Measurements from ENCODE around the gene MANBA.

The MANBA gene

DNA sequence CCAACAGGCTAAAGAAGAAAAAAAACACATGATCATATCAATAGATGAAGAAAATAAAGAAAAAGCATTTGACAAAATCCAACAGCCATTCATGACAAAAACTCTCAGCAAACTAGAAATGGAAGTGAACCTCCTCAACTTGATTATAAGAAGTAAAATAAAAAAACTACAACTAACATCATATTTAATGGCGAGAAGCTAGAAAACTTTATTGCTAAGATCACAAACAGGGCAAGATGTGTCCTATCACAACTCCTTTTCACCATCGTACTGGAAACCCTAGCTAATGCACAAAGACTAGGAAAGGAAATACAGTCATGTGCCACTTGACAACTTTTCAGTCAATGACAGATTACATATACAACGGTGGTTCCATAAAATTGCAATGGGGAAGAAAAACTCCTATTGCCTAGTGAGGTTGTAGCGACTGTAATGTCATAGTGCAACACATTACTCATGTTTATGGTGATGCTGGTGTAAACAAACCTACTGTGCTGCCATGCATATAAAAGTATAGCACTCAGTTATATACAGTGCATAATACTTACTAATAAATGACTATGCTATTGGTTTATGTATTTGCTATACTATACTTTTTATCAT, 12.1 kb upstream of the MANBA start:
- Histone ChIP-seq H3K18ac (ENCODE audit: low read depth in 1 of 2, low read length in 2 of 2) (no peak overlapping the region), H2AFZ (ENCODE audit: low read depth, low read length) (no peak overlapping the region), H3K4me1 (ENCODE audit: control insufficient read depth, insufficient read depth, low read depth, low read length) (no peaks in the 10 kb centered on the region), H2AK5ac (ENCODE audit: low read length, severe bottlenecking) (no peak overlapping the region), H2BK5ac (ENCODE audit: low read depth, low read length, poor library complexity, severe bottlenecking) (no peak overlapping the region), H4K91ac (ENCODE audit: low read length) (no peak overlapping the region), H3K9ac (ENCODE audit: low read length) (no peak overlapping the region), H2BK120ac (ENCODE audit: low read depth, low read length) (no peak overlapping the region), H3K14ac (ENCODE audit: low read length in 2 of 2) (no peak overlapping the region), H2BK12ac (ENCODE audit: low read length in 2 of 2) (no peak overlapping the region), H3K4ac (ENCODE audit: low read depth in 1 of 2, low read length in 2 of 2) (no peak overlapping the region), H3K27ac (ENCODE audit: low read length, poor library complexity, severe bottlenecking) (no peak overlapping the region), H2BK15ac (ENCODE audit: low read depth, poor library complexity, severe bottlenecking) (no peak overlapping the region), H3K27me3 (ENCODE audit: control insufficient read depth in 1 of 2, insufficient read depth in 1 of 2, low read length in 2 of 2) (no peaks in the 10 kb centered on the region), H3K9me3 (ENCODE audit: control insufficient read depth, low read length) (no peaks in the 10 kb centered on the region), H4K8ac (ENCODE audit: low read length) (no peak overlapping the region), H3K4me2 (ENCODE audit: low read length, poor library complexity, severe bottlenecking) (no peak overlapping the region), H3K23ac (ENCODE audit: low read length in 2 of 2) (no peak overlapping the region), H3K79me1 (replicated peaks; ENCODE audit: low read length, poor library complexity, severe bottlenecking) (no peaks in the 10 kb centered on the region), H3K4me3 (ENCODE audit: insufficient read depth in 1 of 2, low read depth in 1 of 2, low read length in 2 of 2) (no peak overlapping the region), H3K36me3 (ENCODE audit: control insufficient read depth in 1 of 2, insufficient read depth in 2 of 2, low read depth in 1 of 2, low read length in 2 of 2) (no peaks in the 10 kb centered on the region)
- 100% methylated on average over 1 of the region's 4 CpGs for WGBS
- peak; percentile 55 for DNase-seq

DNA sequence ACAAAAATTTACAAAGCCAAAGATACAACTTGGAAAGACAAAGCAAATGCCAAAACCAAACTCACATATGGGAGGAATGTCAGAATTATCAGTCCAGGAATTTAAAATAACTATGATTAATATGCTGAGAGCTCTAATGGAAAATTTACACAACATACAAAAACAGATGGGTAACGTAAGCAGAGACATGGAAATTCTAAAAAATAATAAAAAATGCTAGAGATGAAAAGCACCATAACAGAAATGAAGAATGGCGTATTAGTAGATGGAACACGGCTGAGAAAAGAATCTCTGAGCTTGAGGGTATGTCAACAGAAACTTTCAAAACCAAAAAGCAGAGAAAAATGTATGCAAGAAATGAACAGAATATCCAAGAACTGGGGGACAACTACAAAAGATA, 4.1 kb upstream of the MANBA start:
- Histone ChIP-seq H3K4me1 (ENCODE audit: control insufficient read depth, insufficient read depth, low read depth, low read length) (peaks cover 2% of the 10 kb centered on the region), H2BK5ac (ENCODE audit: low read depth, low read length, poor library complexity, severe bottlenecking) (no peak overlapping the region), H3K9me3 (ENCODE audit: control insufficient read depth, low read length) (no peaks in the 10 kb centered on the region), H3K23ac (ENCODE audit: low read length in 2 of 2) (no peak overlapping the region), H3K4ac (ENCODE audit: low read depth in 1 of 2, low read length in 2 of 2) (no peak overlapping the region), H2AFZ (ENCODE audit: low read depth, low read length) (no peak overlapping the region), H2AK5ac (ENCODE audit: low read length, severe bottlenecking) (no peak overlapping the region), H4K8ac (ENCODE audit: low read length) (no peak overlapping the region), H3K9ac (ENCODE audit: low read length) (no peak overlapping the region), H2BK12ac (ENCODE audit: low read length in 2 of 2) (no peak overlapping the region), H2BK120ac (ENCODE audit: low read depth, low read length) (no peak overlapping the region), H3K36me3 (ENCODE audit: control insufficient read depth in 1 of 2, insufficient read depth in 2 of 2, low read depth in 1 of 2, low read length in 2 of 2) (no peaks in the 10 kb centered on the region), H3K4me2 (ENCODE audit: low read length, poor library complexity, severe bottlenecking) (no peak overlapping the region), H3K4me3 (ENCODE audit: insufficient read depth in 1 of 2, low read depth in 1 of 2, low read length in 2 of 2) (no peak overlapping the region), H3K18ac (ENCODE audit: low read depth in 1 of 2, low read length in 2 of 2) (no peak overlapping the region), H3K79me1 (replicated peaks; ENCODE audit: low read length, poor library complexity, severe bottlenecking) (peaks cover 2% of the 10 kb centered on the region), H3K27me3 (ENCODE audit: control insufficient read depth in 1 of 2, insufficient read depth in 1 of 2, low read length in 2 of 2) (no peaks in the 10 kb centered on the region), H3K14ac (ENCODE audit: low read length in 2 of 2) (no peak overlapping the region), H4K91ac (ENCODE audit: low read length) (no peak overlapping the region), H2BK15ac (ENCODE audit: low read depth, poor library complexity, severe bottlenecking) (no peak overlapping the region), H3K27ac (ENCODE audit: low read length, poor library complexity, severe bottlenecking) (no peak overlapping the region)
- WGBS: 100% methylated on average over 2 of the region's 3 CpGs
- DNase-seq: no peak

DNA sequence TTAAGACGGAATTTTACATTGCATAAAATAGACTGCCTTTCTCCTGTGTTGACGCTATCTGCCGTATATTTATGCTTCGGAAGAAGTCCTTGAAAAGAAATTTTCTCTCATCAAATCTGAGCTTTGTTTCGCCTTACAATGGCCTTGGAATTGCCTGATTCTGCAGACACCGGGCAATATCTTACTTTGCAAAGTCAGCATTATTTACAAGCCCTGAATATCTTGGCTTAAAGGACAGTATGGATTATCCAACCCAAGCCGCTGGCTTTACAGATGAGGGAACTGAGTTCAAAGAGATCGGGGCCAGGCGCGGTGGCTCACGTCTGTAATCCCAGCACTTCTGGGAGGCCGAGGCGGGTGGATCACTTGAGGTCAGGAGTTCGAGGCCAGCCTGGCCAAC, 1.1 kb upstream of the MANBA start:
- H2BK12ac ChIP-seq (ENCODE audit: low read length in 2 of 2): no peak overlapping the region
- no peak overlapping the region for H4K8ac ChIP-seq (ENCODE audit: low read length)
- H2AFZ ChIP-seq (ENCODE audit: low read depth, low read length): no peak overlapping the region
- H3K36me3 ChIP-seq (ENCODE audit: control insufficient read depth in 1 of 2, insufficient read depth in 2 of 2, low read depth in 1 of 2, low read length in 2 of 2): no peaks in the 10 kb centered on the region
- H3K27me3 ChIP-seq (ENCODE audit: control insufficient read depth in 1 of 2, insufficient read depth in 1 of 2, low read length in 2 of 2): no peaks in the 10 kb centered on the region
- H3K4me1 ChIP-seq (ENCODE audit: control insufficient read depth, insufficient read depth, low read depth, low read length): peaks cover 3% of the 10 kb centered on the region
- H3K79me1 ChIP-seq (replicated peaks; ENCODE audit: low read length, poor library complexity, severe bottlenecking): peaks cover 9% of the 10 kb centered on the region
- peak overlapping the region; percentile 95 for H3K9ac ChIP-seq (ENCODE audit: low read length)
- H2BK5ac ChIP-seq (ENCODE audit: low read depth, low read length, poor library complexity, severe bottlenecking): no peak overlapping the region
- no peak overlapping the region for H3K18ac ChIP-seq (ENCODE audit: low read depth in 1 of 2, low read length in 2 of 2)
- no peak overlapping the region for H2AK5ac ChIP-seq (ENCODE audit: low read length, severe bottlenecking)
- H3K4me3 ChIP-seq (ENCODE audit: insufficient read depth in 1 of 2, low read depth in 1 of 2, low read length in 2 of 2): peak overlapping the region in 1 of 2 experiments; percentile 94
- H3K27ac ChIP-seq (ENCODE audit: low read length, poor library complexity, severe bottlenecking): no peak overlapping the region
- no peak overlapping the region for H3K23ac ChIP-seq (ENCODE audit: low read length in 2 of 2)
- 90% methylated on average over 14 of the region's 14 CpGs for WGBS
- H3K9me3 ChIP-seq (ENCODE audit: control insufficient read depth, low read length): no peaks in the 10 kb centered on the region
- no peak overlapping the region for H2BK15ac ChIP-seq (ENCODE audit: low read depth, poor library complexity, severe bottlenecking)
- H3K4me2 ChIP-seq (ENCODE audit: low read length, poor library complexity, severe bottlenecking): no peak overlapping the region
- H2BK120ac ChIP-seq (ENCODE audit: low read depth, low read length): no peak overlapping the region
- no peak for DNase-seq
- H3K14ac ChIP-seq (ENCODE audit: low read length in 2 of 2): no peak overlapping the region
- no peak overlapping the region for H4K91ac ChIP-seq (ENCODE audit: low read length)
- H3K4ac ChIP-seq (ENCODE audit: low read depth in 1 of 2, low read length in 2 of 2): no peak overlapping the region

DNA sequence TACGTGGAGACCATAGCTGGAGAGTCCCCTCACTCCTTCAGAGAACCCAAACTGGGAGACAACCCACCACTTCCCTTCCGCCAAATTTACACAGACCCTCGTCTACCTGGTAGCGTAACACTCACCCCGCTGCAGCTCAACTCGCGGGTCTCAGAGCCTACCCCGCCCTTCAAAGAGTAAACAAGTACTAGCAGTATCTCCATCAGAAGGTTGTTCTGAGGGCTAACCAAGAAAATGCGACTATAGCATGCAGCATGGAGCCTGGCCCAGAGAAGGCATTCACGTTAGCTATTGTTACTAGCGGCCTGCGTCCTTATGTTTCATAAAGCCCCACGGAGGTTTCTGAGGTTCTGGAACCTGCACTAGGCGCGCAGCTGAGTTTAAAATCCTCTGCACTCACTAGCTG, 531 bp upstream of the MANBA start:
- no peak overlapping the region for H2AK5ac ChIP-seq (ENCODE audit: low read length, severe bottlenecking)
- H3K23ac ChIP-seq (ENCODE audit: low read length in 2 of 2): no peak overlapping the region
- H2BK15ac ChIP-seq (ENCODE audit: low read depth, poor library complexity, severe bottlenecking): no peak overlapping the region
- 11% methylated on average over 15 of the region's 15 CpGs for WGBS
- H2BK5ac ChIP-seq (ENCODE audit: low read depth, low read length, poor library complexity, severe bottlenecking): no peak overlapping the region
- H3K36me3 ChIP-seq (ENCODE audit: control insufficient read depth in 1 of 2, insufficient read depth in 2 of 2, low read depth in 1 of 2, low read length in 2 of 2): no peaks in the 10 kb centered on the region
- H3K9me3 ChIP-seq (ENCODE audit: control insufficient read depth, low read length): no peaks in the 10 kb centered on the region
- peak overlapping the region; percentile 70 to 94 for H3K4me3 ChIP-seq (ENCODE audit: insufficient read depth in 1 of 2, low read depth in 1 of 2, low read length in 2 of 2)
- peaks cover 3% of the 10 kb centered on the region for H3K4me1 ChIP-seq (ENCODE audit: control insufficient read depth, insufficient read depth, low read depth, low read length)
- H2AFZ ChIP-seq (ENCODE audit: low read depth, low read length): peak overlapping the region; percentile 57
- DNase-seq: no peak
- peak overlapping the region; percentile 77 for H3K4me2 ChIP-seq (ENCODE audit: low read length, poor library complexity, severe bottlenecking)
- H3K27ac ChIP-seq (ENCODE audit: low read length, poor library complexity, severe bottlenecking): no peak overlapping the region
- H2BK12ac ChIP-seq (ENCODE audit: low read length in 2 of 2): no peak overlapping the region
- H4K91ac ChIP-seq (ENCODE audit: low read length): no peak overlapping the region
- no peaks in the 10 kb centered on the region for H3K27me3 ChIP-seq (ENCODE audit: control insufficient read depth in 1 of 2, insufficient read depth in 1 of 2, low read length in 2 of 2)
- peak overlapping the region in 1 of 2 experiments; percentile 15 for H3K4ac ChIP-seq (ENCODE audit: low read depth in 1 of 2, low read length in 2 of 2)
- H3K14ac ChIP-seq (ENCODE audit: low read length in 2 of 2): peak overlapping the region in 1 of 2 experiments; percentile 72
- H3K9ac ChIP-seq (ENCODE audit: low read length): peak overlapping the region; percentile 95
- H4K8ac ChIP-seq (ENCODE audit: low read length): peak overlapping the region; percentile 87
- H2BK120ac ChIP-seq (ENCODE audit: low read depth, low read length): no peak overlapping the region
- H3K79me1 ChIP-seq (replicated peaks; ENCODE audit: low read length, poor library complexity, severe bottlenecking): peaks cover 10% of the 10 kb centered on the region
- H3K18ac ChIP-seq (ENCODE audit: low read depth in 1 of 2, low read length in 2 of 2): peak overlapping the region; percentile 85 to 86
